ENCODE data around the gene LCP2.

LCP2 gene

DNA sequence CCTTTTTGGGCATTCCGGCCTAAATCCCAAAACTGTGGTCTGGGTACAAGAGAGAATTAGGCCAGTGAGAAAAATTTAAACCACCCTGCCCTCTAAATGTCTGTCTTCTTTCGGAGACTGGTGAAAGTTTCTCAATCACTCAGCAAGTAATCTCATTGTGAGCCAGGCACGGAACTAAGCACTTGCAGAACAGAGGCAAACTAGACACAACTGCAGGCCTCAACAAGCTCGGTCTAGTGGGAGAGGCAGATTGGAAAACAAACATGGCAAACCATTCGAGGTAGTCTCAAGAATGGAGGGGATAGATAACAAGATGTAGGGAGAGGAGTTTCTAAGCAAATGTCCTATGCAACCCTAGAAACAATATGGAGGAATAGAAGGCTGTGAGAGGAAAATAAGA, 73.7 kb downstream of the LCP2 start:
- POLR2A ChIA-PET: no interaction called here
- Histone ChIP-seq H3K36me3 (ENCODE audit: control insufficient read depth in 2 of 2, insufficient read depth in 1 of 2, low read length in 2 of 2) (no peaks in the 10 kb centered on the region), H3K4me1 (ENCODE audit: control insufficient read depth, insufficient read depth, low read length) (no peaks in the 10 kb centered on the region; the same call in 1 of the 2 replicates), H3K9me3 (ENCODE audit: control insufficient read depth, insufficient read depth, low read depth, low read length) (no peaks in the 10 kb centered on the region), H3K4me3 (ENCODE audit: low read depth, low read length) (no peak overlapping the region), H3K27ac (ENCODE audit: extremely low read depth, low read depth, low read length) (no peak overlapping the region)
- CTCF ChIA-PET: interaction anchor here (0.7 to 6.3 kb wide), 8 partner anchors 9 to 1114 kb away, joined by 3 to 66 read pairs (median 4); partner anchors contain the start of gene C5orf58
- TF ChIP-seq ZNF214 (tag by site-specific recombination; IDR thresholded peaks at IDR 0.05; ENCODE audit: borderline replicate concordance): no peak
- no peak for TF ChIP-seq EGR2 (tag by site-specific recombination; IDR thresholded peaks at IDR 0.05; ENCODE audit: low read depth)
- TF ChIP-seq, protein P1, sequence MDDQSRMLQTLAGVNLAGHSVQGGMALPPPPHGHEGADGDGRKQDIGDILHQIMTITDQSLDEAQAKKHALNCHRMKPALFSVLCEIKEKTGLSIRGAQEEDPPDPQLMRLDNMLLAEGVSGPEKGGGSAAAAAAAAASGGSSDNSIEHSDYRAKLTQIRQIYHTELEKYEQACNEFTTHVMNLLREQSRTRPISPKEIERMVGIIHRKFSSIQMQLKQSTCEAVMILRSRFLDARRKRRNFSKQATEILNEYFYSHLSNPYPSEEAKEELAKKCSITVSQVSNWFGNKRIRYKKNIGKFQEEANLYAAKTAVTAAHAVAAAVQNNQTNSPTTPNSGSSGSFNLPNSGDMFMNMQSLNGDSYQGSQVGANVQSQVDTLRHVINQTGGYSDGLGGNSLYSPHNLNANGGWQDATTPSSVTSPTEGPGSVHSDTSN (CRISPR knock-in tag; IDR thresholded peaks at IDR 0.05): no peak
- no peak for TF ChIP-seq ZNF211 (tag by site-specific recombination; IDR thresholded peaks at IDR 0.05; ENCODE audit: low read depth)
- no peak for TF ChIP-seq KLF16 (tag by site-specific recombination; IDR thresholded peaks at IDR 0.05)
- no peak for TF ChIP-seq ZNF350 (tag by site-specific recombination; IDR thresholded peaks at IDR 0.05)
- TF ChIP-seq ZNF654 (tag by site-specific recombination; IDR thresholded peaks at IDR 0.05; ENCODE audit: low read depth): no peak
- no peak for TF ChIP-seq ZNF707 (tag by site-specific recombination; IDR thresholded peaks at IDR 0.05)
- TF ChIP-seq ZNF239 (tag by site-specific recombination; IDR thresholded peaks at IDR 0.05): no peak
- TF ChIP-seq ZNF391 (tag by site-specific recombination; IDR thresholded peaks at IDR 0.05; ENCODE audit: borderline replicate concordance, low read depth): no peak
- TF ChIP-seq, protein P2, sequence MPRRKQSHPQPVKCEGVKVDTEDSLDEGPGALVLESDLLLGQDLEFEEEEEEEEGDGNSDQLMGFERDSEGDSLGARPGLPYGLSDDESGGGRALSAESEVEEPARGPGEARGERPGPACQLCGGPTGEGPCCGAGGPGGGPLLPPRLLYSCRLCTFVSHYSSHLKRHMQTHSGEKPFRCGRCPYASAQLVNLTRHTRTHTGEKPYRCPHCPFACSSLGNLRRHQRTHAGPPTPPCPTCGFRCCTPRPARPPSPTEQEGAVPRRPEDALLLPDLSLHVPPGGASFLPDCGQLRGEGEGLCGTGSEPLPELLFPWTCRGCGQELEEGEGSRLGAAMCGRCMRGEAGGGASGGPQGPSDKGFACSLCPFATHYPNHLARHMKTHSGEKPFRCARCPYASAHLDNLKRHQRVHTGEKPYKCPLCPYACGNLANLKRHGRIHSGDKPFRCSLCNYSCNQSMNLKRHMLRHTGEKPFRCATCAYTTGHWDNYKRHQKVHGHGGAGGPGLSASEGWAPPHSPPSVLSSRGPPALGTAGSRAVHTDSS (tag by site-specific recombination; IDR thresholded peaks at IDR 0.05): no peak
- TF ChIP-seq, protein P3, sequence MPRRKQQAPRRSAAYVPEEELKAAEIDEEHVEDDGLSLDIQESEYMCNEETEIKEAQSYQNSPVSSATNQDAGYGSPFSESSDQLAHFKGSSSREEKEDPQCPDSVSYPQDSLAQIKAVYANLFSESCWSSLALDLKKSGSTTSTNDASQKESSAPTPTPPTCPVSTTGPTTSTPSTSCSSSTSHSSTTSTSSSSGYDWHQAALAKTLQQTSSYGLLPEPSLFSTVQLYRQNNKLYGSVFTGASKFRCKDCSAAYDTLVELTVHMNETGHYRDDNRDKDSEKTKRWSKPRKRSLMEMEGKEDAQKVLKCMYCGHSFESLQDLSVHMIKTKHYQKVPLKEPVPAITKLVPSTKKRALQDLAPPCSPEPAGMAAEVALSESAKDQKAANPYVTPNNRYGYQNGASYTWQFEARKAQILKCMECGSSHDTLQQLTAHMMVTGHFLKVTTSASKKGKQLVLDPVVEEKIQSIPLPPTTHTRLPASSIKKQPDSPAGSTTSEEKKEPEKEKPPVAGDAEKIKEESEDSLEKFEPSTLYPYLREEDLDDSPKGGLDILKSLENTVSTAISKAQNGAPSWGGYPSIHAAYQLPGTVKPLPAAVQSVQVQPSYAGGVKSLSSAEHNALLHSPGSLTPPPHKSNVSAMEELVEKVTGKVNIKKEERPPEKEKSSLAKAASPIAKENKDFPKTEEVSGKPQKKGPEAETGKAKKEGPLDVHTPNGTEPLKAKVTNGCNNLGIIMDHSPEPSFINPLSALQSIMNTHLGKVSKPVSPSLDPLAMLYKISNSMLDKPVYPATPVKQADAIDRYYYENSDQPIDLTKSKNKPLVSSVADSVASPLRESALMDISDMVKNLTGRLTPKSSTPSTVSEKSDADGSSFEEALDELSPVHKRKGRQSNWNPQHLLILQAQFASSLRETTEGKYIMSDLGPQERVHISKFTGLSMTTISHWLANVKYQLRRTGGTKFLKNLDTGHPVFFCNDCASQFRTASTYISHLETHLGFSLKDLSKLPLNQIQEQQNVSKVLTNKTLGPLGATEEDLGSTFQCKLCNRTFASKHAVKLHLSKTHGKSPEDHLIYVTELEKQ (tag by site-specific recombination; IDR thresholded peaks at IDR 0.05; ENCODE audit: borderline replicate concordance): no peak
- TF ChIP-seq ZNF10 (tag by site-specific recombination; IDR thresholded peaks at IDR 0.05): no peak
- TF ChIP-seq, protein P4, sequence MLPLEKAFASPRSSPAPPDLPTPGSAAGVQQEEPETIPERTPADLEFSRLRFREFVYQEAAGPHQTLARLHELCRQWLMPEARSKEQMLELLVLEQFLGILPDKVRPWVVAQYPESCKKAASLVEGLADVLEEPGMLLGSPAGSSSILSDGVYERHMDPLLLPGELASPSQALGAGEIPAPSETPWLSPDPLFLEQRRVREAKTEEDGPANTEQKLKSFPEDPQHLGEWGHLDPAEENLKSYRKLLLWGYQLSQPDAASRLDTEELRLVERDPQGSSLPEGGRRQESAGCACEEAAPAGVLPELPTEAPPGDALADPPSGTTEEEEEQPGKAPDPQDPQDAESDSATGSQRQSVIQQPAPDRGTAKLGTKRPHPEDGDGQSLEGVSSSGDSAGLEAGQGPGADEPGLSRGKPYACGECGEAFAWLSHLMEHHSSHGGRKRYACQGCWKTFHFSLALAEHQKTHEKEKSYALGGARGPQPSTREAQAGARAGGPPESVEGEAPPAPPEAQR (tag by site-specific recombination; IDR thresholded peaks at IDR 0.05): no peak

DNA sequence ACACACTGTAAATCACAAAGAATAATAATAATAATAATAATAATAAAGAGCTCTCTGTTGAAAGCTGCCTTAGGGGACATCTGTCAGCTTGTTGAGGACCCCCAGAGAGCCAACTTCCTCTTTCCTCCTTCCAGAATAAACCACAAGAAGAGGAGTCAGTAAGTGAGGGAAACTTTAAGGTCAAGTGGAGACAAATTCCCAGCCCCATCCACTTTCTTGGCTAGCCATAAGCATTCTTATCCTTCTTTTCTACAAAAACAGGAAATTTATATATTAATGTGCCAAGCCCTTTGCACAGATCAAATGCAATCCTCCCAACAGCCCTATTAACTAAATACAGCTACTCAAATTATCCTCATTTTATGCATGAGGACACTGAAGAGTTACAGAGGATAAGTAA, 74.2 kb downstream of the LCP2 start:
- Histone ChIP-seq H3K36me3 (ENCODE audit: control insufficient read depth in 2 of 2, insufficient read depth in 1 of 2, low read length in 2 of 2) (no peaks in the 10 kb centered on the region), H3K4me1 (ENCODE audit: control insufficient read depth, insufficient read depth, low read length) (no peaks in the 10 kb centered on the region; the same call in 1 of the 2 replicates), H3K4me3 (ENCODE audit: low read depth, low read length) (no peak overlapping the region), H3K9me3 (ENCODE audit: control insufficient read depth, insufficient read depth, low read depth, low read length) (no peaks in the 10 kb centered on the region), H3K27ac (ENCODE audit: extremely low read depth, low read depth, low read length) (no peak overlapping the region)
- ChIA-PET CTCF (interaction anchor here (0.7 to 6.3 kb wide), 8 partner anchors 10 to 1114 kb away, joined by 3 to 66 read pairs (median 4); partner anchors contain the start of gene C5orf58), POLR2A (no interaction called here)
- TF ChIP-seq SCRT2 (tag by site-specific recombination; IDR thresholded peaks at IDR 0.05): no peak
- TF ChIP-seq ZNF521 (tag by site-specific recombination; IDR thresholded peaks at IDR 0.05): no peak
- no peak for TF ChIP-seq ZNF138 (tag by site-specific recombination; IDR thresholded peaks at IDR 0.05; ENCODE audit: borderline replicate concordance)
- TF ChIP-seq BCL11B (tag by site-specific recombination; IDR thresholded peaks at IDR 0.05; ENCODE audit: low read depth): no peak
- no peak for TF ChIP-seq ZNF302 (tag by site-specific recombination; IDR thresholded peaks at IDR 0.05; ENCODE audit: low read depth)
- TF ChIP-seq, protein P5, sequence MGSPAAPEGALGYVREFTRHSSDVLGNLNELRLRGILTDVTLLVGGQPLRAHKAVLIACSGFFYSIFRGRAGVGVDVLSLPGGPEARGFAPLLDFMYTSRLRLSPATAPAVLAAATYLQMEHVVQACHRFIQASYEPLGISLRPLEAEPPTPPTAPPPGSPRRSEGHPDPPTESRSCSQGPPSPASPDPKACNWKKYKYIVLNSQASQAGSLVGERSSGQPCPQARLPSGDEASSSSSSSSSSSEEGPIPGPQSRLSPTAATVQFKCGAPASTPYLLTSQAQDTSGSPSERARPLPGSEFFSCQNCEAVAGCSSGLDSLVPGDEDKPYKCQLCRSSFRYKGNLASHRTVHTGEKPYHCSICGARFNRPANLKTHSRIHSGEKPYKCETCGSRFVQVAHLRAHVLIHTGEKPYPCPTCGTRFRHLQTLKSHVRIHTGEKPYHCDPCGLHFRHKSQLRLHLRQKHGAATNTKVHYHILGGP (tag by site-specific recombination; IDR thresholded peaks at IDR 0.05): no peak
- TF ChIP-seq ZNF558 (tag by site-specific recombination; IDR thresholded peaks at IDR 0.05): no peak
- TF ChIP-seq, protein P6, sequence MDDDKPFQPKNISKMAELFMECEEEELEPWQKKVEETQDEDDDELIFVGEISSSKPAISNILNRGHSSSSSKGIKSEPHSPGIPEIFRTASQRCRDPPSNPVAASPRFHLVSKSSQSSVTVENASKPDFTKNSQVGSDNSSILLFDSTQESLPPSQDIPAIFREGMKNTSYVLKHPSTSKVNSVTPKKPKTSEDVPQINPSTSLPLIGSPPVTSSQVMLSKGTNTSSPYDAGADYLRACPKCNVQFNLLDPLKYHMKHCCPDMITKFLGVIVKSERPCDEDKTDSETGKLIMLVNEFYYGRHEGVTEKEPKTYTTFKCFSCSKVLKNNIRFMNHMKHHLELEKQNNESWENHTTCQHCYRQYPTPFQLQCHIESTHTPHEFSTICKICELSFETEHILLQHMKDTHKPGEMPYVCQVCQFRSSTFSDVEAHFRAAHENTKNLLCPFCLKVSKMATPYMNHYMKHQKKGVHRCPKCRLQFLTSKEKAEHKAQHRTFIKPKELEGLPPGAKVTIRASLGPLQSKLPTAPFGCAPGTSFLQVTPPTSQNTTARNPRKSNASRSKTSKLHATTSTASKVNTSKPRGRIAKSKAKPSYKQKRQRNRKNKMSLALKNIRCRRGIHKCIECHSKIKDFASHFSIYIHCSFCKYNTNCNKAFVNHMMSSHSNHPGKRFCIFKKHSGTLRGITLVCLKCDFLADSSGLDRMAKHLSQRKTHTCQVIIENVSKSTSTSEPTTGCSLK (tag by site-specific recombination; IDR thresholded peaks at IDR 0.05): no peak
